HG02571 (cell line): ENCODE results near the gene WNT1.

Source experiments
- ATAC-seq: cut with Tn5 transposase; IDR thresholded peaks from one replicate; pipeline ENCODE4 v1.9.1; 2021; ENCODE audit warnings: mild to moderate bottlenecking, moderate library complexity; ENCODE audit not compliant: unreplicated experiment

WNT1 gene

GRCh38 chr12:48978291-48978740 lies at the start of gene WNT1:
WNT1 (plus strand) TSS chr12:48978322; CDS start chr12:48978651, 329 bp downstream.
- ATAC-seq: no peak

- no peak for ATAC-seq
These were observed 48.6 kb upstream of the WNT1 start for GRCh38 chr12:48929551-48929950.

GRCh38 chr12:48930475-48930874 lies 47.6 kb upstream of the WNT1 start:
- ATAC-seq: no peak

GRCh38 chr12:48932878-48933277 lies 45.2 kb upstream of the WNT1 start:
- ATAC-seq: no peak

GRCh38 chr12:48933664-48934311 lies 44.3 kb upstream of the WNT1 start:
- ATAC-seq: no peak

- ATAC-seq: no peak
These were observed 43.8 kb upstream of the WNT1 start for GRCh38 chr12:48934312-48934706.

GRCh38 chr12:48936379-48936979 lies 41.6 kb upstream of the WNT1 start:
- ATAC-seq: no peak

- no peak for ATAC-seq
These were observed 41.0 kb upstream of the WNT1 start for GRCh38 chr12:48937170-48937569.

- ATAC-seq: no peak
These were observed 39.3 kb upstream of the WNT1 start for GRCh38 chr12:48938805-48939204.

GRCh38 chr12:48940181-48940580 lies 37.9 kb upstream of the WNT1 start:
- no peak for ATAC-seq

GRCh38 chr12:48943221-48943620 lies 34.9 kb upstream of the WNT1 start:
- no peak for ATAC-seq

- no peak for ATAC-seq
These were observed 31.9 kb upstream of the WNT1 start for GRCh38 chr12:48946205-48946604.

GRCh38 chr12:48946943-48947342 lies 31.2 kb upstream of the WNT1 start:
- ATAC-seq: no peak

GRCh38 chr12:48947727-48948126 lies 30.4 kb upstream of the WNT1 start:
- no peak for ATAC-seq

GRCh38 chr12:48952691-48953090 lies 25.4 kb upstream of the WNT1 start:
- ATAC-seq: no peak

GRCh38 chr12:48954061-48954460 lies 24.1 kb upstream of the WNT1 start:
- no peak for ATAC-seq

GRCh38 chr12:48954841-48955501 lies 23.2 kb upstream of the WNT1 start:
- no peak for ATAC-seq

- no peak for ATAC-seq
These were observed 21.6 kb upstream of the WNT1 start for GRCh38 chr12:48956279-48957140.

GRCh38 chr12:48957141-48958048 lies 20.7 kb upstream of the WNT1 start, which contains the start of gene ARF3:
ARF3 (minus strand) TSS chr12:48957487; CDS start chr12:48941095, 16,392 bp downstream.
- ATAC-seq: peak; percentile 85

- no peak for ATAC-seq
These were observed 20.1 kb upstream of the WNT1 start for GRCh38 chr12:48958049-48958388.
